Cardiac muscle cell (in vitro differentiated cells and primary cell): ENCODE measurements around the gene TRIM33. TPM values are rescaled to one million over a fixed set of nuclear protein-coding genes. Genes with fewer than 3 reads are reported as not detected.

Experiments
- DNase-seq, 2 donors: peaks; one replicate each; pipeline versions ENCODE4 v3.0.0 to v3.0.0-alpha.2; 2010 to 2017; ENCODE audit warnings: low read depth in 1 of 2, low spot score in 1 of 2
- H3K27ac ChIP-seq: fragments of 200-600 bp; sonication (generic); 2 replicates; pipeline ENCODE4 v1.5.1; 2016
- H3K27me3 ChIP-seq: fragments of 200-600 bp; sonication (generic); 2 replicates; pipeline ENCODE4 v1.6.0; 2016; ENCODE audit warnings: control low read depth
- H3K36me3 ChIP-seq: fragments of 200-600 bp; sonication (generic); 2 replicates; pipeline ENCODE4 v1.5.1; 2016; ENCODE audit warnings: control low read depth
- H3K4me1 ChIP-seq: fragments of 200-600 bp; sonication (generic); 2 replicates; pipeline ENCODE4 v1.8.1; 2017; ENCODE audit warnings: low read depth, mild to moderate bottlenecking, mixed run types
- H3K4me3 ChIP-seq: fragments of 200-600 bp; sonication (generic); 2 replicates; pipeline ENCODE4 v1.5.1; 2016; ENCODE audit warnings: mild to moderate bottlenecking
- H3K9me3 ChIP-seq: fragments of 200-600 bp; sonication (generic); 2 replicates; pipeline ENCODE4 v1.5.1; 2017; ENCODE audit warnings: low read depth, mild to moderate bottlenecking, control low read depth
- CTCF ChIP-seq: IDR thresholded peaks from 2 replicates; pipeline ENCODE4 v1.5.1; 2012; ENCODE audit warnings: low read depth, mild to moderate bottlenecking, low read length
- polyA plus RNA-seq: library from polyadenylated mRNA; unstranded; fragments of >200 nt; fragmentation: Nextera tagmentation; extraction: Ambion mirVana; gene quantifications from 2 replicates; pipeline ENCODE4 v1.2.1, GENCODE V29; 2016
- total RNA-seq: library from RNA; depleted of rRNA; stranded (reverse); fragments of >200 nt; gene quantifications from 2 replicates; pipeline ENCODE4 v1.2.3, GENCODE V29; 2016

TRIM33 gene
- total and polyA plus RNA-seq, 2 experiments from 2014 or later = 32.2 to 40.8 TPM

DNA sequence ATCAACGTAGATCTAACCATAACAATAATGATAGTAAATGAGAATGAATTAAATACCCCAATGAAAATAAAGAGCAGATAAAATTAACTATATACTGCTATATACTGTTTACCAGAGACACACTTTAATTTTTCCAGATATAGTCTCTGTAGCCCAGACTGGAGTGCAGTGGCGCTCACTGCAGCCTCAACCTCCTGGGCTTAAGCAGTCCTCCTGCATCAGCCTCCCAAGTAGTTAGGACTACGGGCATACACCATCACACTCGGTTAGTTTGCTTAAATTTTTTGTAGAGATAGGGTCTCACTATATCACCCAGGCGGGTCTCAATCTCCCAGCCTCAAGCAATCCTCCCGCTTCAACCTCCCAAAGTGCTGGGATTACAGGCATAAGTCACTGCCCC, 37.2 kb downstream of the TRIM33 start:
- H3K9me3 ChIP-seq = no peaks in the 10 kb centered on the region
- DNase-seq = no peak
- TF ChIP-seq CTCF = no peak
- no peaks in the 10 kb centered on the region for H3K36me3 ChIP-seq
- H3K27ac ChIP-seq = no peak overlapping the region
- H3K27me3 ChIP-seq = no peaks in the 10 kb centered on the region
- no peak overlapping the region for H3K4me3 ChIP-seq
- H3K4me1 ChIP-seq = peaks cover 7% of the 10 kb centered on the region

GRCh38 chr1:114472408-114472807, 38.6 kb downstream of the TRIM33 start:
- no peak for TF ChIP-seq CTCF
- no peak overlapping the region for H3K27ac ChIP-seq
- no peak overlapping the region for H3K4me3 ChIP-seq
- no peaks in the 10 kb centered on the region for H3K27me3 ChIP-seq
- no peak for DNase-seq
- no peaks in the 10 kb centered on the region for H3K36me3 ChIP-seq
- H3K4me1 ChIP-seq = peaks cover 16% of the 10 kb centered on the region
- H3K9me3 ChIP-seq = no peaks in the 10 kb centered on the region

GRCh38 chr1:114470681-114471080, 40.3 kb downstream of the TRIM33 start:
- no peak for DNase-seq
- Histone ChIP-seq H3K27ac (no peak overlapping the region), H3K27me3 (no peaks in the 10 kb centered on the region), H3K4me1 (peaks cover 16% of the 10 kb centered on the region), H3K4me3 (no peak overlapping the region), H3K36me3 (no peaks in the 10 kb centered on the region), H3K9me3 (no peaks in the 10 kb centered on the region)
- TF ChIP-seq CTCF = no peak

DNA sequence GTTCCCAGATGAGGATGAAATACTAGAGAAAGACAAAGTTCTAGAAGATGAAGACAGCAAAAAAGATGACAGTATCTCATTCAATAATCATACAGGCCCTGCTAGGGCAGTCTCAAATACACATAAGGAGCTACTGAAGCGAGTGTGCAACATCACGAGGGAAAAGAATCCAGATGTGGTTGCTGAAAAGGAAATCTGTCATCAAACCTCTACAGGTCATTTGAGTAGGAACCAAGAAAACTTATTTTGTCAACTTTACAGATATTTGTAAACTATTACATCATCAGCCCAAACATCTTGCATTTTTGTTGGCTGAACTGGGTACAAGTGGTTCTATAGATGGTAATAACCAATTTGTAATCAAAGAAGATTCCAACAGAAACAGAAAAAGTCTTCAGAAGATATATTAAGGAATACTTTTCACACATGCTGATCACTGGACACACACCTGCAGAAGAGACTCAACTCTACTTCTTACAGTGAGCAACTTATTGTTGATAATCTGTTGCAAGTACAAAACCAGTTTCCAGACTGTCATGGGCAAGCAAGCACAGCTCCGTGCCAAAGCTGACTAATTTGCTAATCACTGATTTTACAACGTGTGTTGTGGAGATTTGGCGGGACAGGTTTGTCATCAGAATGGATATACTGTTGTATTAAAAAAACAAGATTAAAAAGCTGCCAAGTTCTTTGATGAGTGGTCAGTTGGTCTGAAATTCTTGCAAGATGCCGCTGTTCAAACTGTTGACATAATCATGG, 42.1 kb downstream of the TRIM33 start:
- Histone ChIP-seq H3K9me3 (no peaks in the 10 kb centered on the region), H3K27me3 (no peaks in the 10 kb centered on the region), H3K36me3 (no peaks in the 10 kb centered on the region), H3K4me3 (no peak overlapping the region), H3K4me1 (peaks cover 16% of the 10 kb centered on the region), H3K27ac (no peak overlapping the region)
- peak in 1 of 2 donors; percentile 23 for DNase-seq
- TF ChIP-seq CTCF = no peak

GRCh38 chr1:114468047-114468446, 43.0 kb downstream of the TRIM33 start:
- DNase-seq = peak; percentile 1 to 23
- peaks cover under 1% of the 10 kb centered on the region for H3K36me3 ChIP-seq
- H3K4me1 ChIP-seq = peaks cover 16% of the 10 kb centered on the region
- H3K4me3 ChIP-seq = no peak overlapping the region
- no peak for TF ChIP-seq CTCF
- peak overlapping the region; percentile 26 for H3K27ac ChIP-seq
- H3K27me3 ChIP-seq = no peaks in the 10 kb centered on the region
- no peaks in the 10 kb centered on the region for H3K9me3 ChIP-seq
